ENCODE measurements around the gene TCHP. TPM values are rescaled to one million over a fixed set of nuclear protein-coding genes. Genes with fewer than 3 reads are reported as not detected.
A peak's percentile ranks its signal among the peaks of the same experiment; 100 is the strongest.

TCHP gene
- total RNA-seq, 6 experiments from 2014 or later: 4.9 to 8.8 (median 6.8) TPM

- ATAC-seq: no peak
- intact Hi-C loops (cut with DNase I): no loop called here
- TF ChIP-seq POLR2A (IDR thresholded peaks at IDR 0.05): no peak
- no peak for TF ChIP-seq CTCF (IDR thresholded peaks at IDR 0.05)
Measured at GRCh38 chr12:109868182-109869051, 31.7 kb upstream of the TCHP start.

GRCh38 chr12:109870648-109871047 lies 29.4 kb upstream of the TCHP start:
- intact Hi-C loops (cut with DNase I): no loop called here
- H3K36me3 ChIP-seq: no peaks in the 10 kb centered on the region
- DNase-seq: no peak
- no peak for ATAC-seq
- H3K4me3 ChIP-seq: no peak overlapping the region
- no peak overlapping the region for H3K27ac ChIP-seq
- peaks cover 0 to 3% (median under 1%) of the 10 kb centered on the region in 4 donors for H3K4me1 ChIP-seq
- no peaks in the 10 kb centered on the region for H3K9me3 ChIP-seq
- TF ChIP-seq CTCF (IDR thresholded peaks at IDR 0.05) (no peak), POLR2A (IDR thresholded peaks at IDR 0.05) (no peak)
- no peaks in the 10 kb centered on the region for H3K27me3 ChIP-seq
- WGBS (ENCODE audit: insufficient coverage, low coverage, low lambda C conversion rate, missing lambda C conversion rate): 66% methylated on average over 2 of the region's 2 CpGs

More at GRCh38 chr12:109868182-109869051, 31.7 kb upstream of the TCHP start:
- Histone ChIP-seq H3K36me3 (no peaks in the 10 kb centered on the region), H3K4me3 (no peak overlapping the region), H3K4me1 (peaks cover 0 to 24% (median 11%) of the 10 kb centered on the region in 4 donors), H3K9me3 (no peaks in the 10 kb centered on the region), H3K27me3 (no peaks in the 10 kb centered on the region), H3K27ac (no peak overlapping the region)
- 70% methylated on average over 8 of the region's 9 CpGs for WGBS (ENCODE audit: insufficient coverage, low coverage, low lambda C conversion rate, missing lambda C conversion rate)
- no peak for DNase-seq

GRCh38 chr12:109871668-109872314 lies 28.3 kb upstream of the TCHP start:
- Histone ChIP-seq H3K27me3 (no peaks in the 10 kb centered on the region), H3K36me3 (no peaks in the 10 kb centered on the region), H3K4me3 (no peak overlapping the region), H3K27ac (no peak overlapping the region), H3K4me1 (no peaks in the 10 kb centered on the region), H3K9me3 (no peaks in the 10 kb centered on the region)
- TF ChIP-seq POLR2A (IDR thresholded peaks at IDR 0.05) (no peak), CTCF (IDR thresholded peaks at IDR 0.05) (no peak)
- ATAC-seq: peak in 2 of 4 donors; percentile 43 to 46
- DNase-seq: no peak
- intact Hi-C loops (cut with DNase I): no loop called here
- 78% methylated on average over 6 of the region's 7 CpGs for WGBS (ENCODE audit: insufficient coverage, low coverage, low lambda C conversion rate, missing lambda C conversion rate)

GRCh38 chr12:109873653-109874052 lies 26.4 kb upstream of the TCHP start:
- H3K4me1 ChIP-seq: peaks cover 0 to under 1% (median 0%) of the 10 kb centered on the region in 4 donors
- peak in 3 of 4 donors; percentile 36 to 51 (median 43) for ATAC-seq
- 43% methylated on average over 2 of the region's 6 CpGs for WGBS (ENCODE audit: insufficient coverage, low coverage, low lambda C conversion rate, missing lambda C conversion rate)

More at GRCh38 chr12:109873653-109874052, 26.4 kb upstream of the TCHP start:
- H3K36me3 ChIP-seq: no peaks in the 10 kb centered on the region
- H3K4me3 ChIP-seq: no peak overlapping the region
- TF ChIP-seq POLR2A (IDR thresholded peaks at IDR 0.05): no peak
- no peak for TF ChIP-seq CTCF (IDR thresholded peaks at IDR 0.05)
- no peaks in the 10 kb centered on the region for H3K27me3 ChIP-seq
- H3K27ac ChIP-seq: no peak overlapping the region
- no peaks in the 10 kb centered on the region for H3K9me3 ChIP-seq
- no peak for DNase-seq
- intact Hi-C loops (cut with DNase I): no loop called here
